ENCODE measurements around the gene NPHS2. TPM values are rescaled to one million over a fixed set of nuclear protein-coding genes. Genes with fewer than 3 reads are reported as not detected.

The NPHS2 gene
- total RNA-seq, 1 donor from 2014 or later: not detected

DNA sequence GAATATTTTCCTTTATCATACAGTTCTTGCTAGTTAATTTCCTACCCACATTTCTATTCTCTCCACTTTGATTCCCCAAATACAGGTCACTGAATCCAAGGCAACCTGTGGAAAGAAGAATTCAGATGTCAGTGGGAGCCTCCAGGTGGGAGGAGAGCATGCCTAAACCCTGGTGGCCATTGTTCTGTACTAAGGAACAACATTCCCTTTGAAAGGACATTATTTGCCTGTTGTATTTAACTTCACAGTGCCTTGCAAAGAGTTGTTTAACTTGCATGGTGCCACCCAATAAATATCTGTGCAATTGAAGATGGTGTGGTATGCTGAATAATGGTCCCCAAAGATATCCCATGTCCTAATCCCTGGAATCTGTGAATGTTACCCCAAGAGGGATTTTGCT, 21.3 kb downstream of the NPHS2 start:
- Mint-ChIP-seq H3K27ac (no peak overlapping the region), H3K27me3 (ENCODE audit: insufficient read depth, low read depth) (no peaks in the 10 kb centered on the region), H3K4me3 (no peak overlapping the region), H3K9me3 (no peaks in the 10 kb centered on the region), H3K36me3 (no peaks in the 10 kb centered on the region), H3K4me1 (no peaks in the 10 kb centered on the region)
- Histone ChIP-seq H3K9ac (no peak overlapping the region), H3K9me3 (ENCODE audit: low read depth) (no peaks in the 10 kb centered on the region), H3K27me3 (no peaks in the 10 kb centered on the region), H3K4me1 (peaks cover 8% of the 10 kb centered on the region), H3K36me3 (no peaks in the 10 kb centered on the region), H3K27ac (no peak overlapping the region), H3K4me2 (no peak overlapping the region), H2AFZ (replicated peaks) (no peak overlapping the region), H3K4me3 (no peak overlapping the region), H3K79me2 (ENCODE audit: low read depth) (no peaks in the 10 kb centered on the region), H4K20me1 (ENCODE audit: low read depth) (no peaks in the 10 kb centered on the region), H3F3A (ENCODE audit: low read depth) (no peaks in the 10 kb centered on the region)
- TF ChIP-seq EZH2phosphoT487 (IDR thresholded peaks at IDR 0.05): no peak
- no peak for TF ChIP-seq EZH2 (IDR thresholded peaks at IDR 0.05)
- TF ChIP-seq, protein P1, sequence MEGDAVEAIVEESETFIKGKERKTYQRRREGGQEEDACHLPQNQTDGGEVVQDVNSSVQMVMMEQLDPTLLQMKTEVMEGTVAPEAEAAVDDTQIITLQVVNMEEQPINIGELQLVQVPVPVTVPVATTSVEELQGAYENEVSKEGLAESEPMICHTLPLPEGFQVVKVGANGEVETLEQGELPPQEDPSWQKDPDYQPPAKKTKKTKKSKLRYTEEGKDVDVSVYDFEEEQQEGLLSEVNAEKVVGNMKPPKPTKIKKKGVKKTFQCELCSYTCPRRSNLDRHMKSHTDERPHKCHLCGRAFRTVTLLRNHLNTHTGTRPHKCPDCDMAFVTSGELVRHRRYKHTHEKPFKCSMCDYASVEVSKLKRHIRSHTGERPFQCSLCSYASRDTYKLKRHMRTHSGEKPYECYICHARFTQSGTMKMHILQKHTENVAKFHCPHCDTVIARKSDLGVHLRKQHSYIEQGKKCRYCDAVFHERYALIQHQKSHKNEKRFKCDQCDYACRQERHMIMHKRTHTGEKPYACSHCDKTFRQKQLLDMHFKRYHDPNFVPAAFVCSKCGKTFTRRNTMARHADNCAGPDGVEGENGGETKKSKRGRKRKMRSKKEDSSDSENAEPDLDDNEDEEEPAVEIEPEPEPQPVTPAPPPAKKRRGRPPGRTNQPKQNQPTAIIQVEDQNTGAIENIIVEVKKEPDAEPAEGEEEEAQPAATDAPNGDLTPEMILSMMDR (IDR thresholded peaks at IDR 0.05): no peak
- DNase-seq (ENCODE audit: low spot score): no peak

DNA sequence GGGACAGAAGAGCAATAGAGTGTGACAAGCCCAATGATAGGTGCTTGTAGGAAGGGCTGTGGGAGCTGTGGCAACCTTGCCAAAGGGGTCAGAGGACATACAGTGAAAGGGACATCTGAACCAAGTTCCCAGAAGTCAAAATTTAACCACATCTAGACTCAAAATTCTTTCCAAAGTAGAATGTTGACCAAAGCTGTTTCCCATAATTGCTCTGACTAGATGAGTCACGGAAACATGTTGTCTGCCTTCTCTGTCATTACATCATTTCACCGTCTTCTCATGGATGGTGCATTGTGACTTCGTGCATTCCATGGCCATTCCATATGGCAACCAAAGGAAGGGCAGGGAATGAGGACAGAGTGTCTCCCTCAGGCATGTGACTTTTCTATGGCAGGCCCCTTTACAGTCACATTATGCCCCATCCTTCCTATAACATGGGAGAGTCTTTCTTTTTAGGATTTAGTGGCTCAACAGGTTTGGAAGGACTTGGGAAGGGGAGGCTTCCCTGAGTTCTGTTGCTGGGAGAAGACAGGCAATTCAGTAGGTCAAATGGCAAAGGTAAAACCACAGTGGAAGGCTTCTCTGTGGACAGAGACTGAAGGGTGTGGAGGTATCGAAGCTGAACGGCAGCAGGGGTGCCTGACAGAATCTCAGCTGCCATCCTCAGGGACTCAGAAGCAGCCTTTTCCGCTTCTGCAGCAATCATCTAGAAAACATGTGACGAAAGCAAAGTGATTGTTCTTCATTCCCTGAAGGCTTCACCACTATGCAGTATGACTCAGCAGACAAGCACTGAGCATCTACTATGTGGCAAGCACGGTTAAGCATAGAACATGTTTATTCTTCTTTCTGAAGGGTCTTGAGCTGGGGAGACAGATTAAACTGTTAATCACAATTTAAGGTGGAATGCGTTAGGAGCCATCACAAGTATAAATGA, 24.7 kb downstream of the NPHS2 start:
- H3K9ac ChIP-seq: no peak overlapping the region
- H3K4me3 Mint-ChIP-seq: no peak overlapping the region
- H2AFZ ChIP-seq (replicated peaks): no peak overlapping the region

DNA sequence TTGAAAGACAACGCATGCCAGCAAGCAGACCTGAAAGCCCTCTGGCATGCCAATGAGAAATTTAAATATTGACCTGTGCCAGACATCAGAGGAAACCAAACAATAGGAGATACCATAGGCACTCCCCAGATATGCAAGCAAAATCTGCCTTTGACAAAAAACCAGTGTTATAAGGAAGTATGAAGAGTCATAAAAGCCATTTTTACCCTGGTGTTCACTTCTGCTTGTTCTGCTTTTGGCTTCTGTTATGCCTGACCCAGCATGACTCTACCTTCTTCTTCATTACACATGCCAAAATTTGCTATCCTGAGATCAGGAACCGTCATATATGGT, 26.4 kb downstream of the NPHS2 start:
- Histone ChIP-seq H3K9ac (no peak overlapping the region), H3K4me2 (no peak overlapping the region), H3K36me3 (no peaks in the 10 kb centered on the region), H3K79me2 (ENCODE audit: low read depth) (no peaks in the 10 kb centered on the region), H3F3A (ENCODE audit: low read depth) (no peaks in the 10 kb centered on the region), H3K27ac (no peak overlapping the region), H3K27me3 (no peaks in the 10 kb centered on the region), H3K9me3 (ENCODE audit: low read depth) (no peaks in the 10 kb centered on the region), H4K20me1 (ENCODE audit: low read depth) (no peaks in the 10 kb centered on the region), H2AFZ (replicated peaks) (no peak overlapping the region), H3K4me1 (peaks cover 5% of the 10 kb centered on the region), H3K4me3 (no peak overlapping the region)
- Mint-ChIP-seq H3K4me1 (peaks cover 4% of the 10 kb centered on the region), H3K9me3 (no peaks in the 10 kb centered on the region), H3K36me3 (no peaks in the 10 kb centered on the region), H3K27ac (no peak overlapping the region), H3K4me3 (no peak overlapping the region), H3K27me3 (ENCODE audit: insufficient read depth, low read depth) (no peaks in the 10 kb centered on the region)
- TF ChIP-seq, protein P1 (IDR thresholded peaks at IDR 0.05): no peak
- TF ChIP-seq EZH2 (IDR thresholded peaks at IDR 0.05) (no peak), EZH2phosphoT487 (IDR thresholded peaks at IDR 0.05) (no peak)
- DNase-seq (ENCODE audit: low spot score): no peak

More for the DNA sequence above, 24.7 kb downstream of the NPHS2 start:
- Histone ChIP-seq H3K9me3 (ENCODE audit: low read depth) (no peaks in the 10 kb centered on the region), H3K27me3 (no peaks in the 10 kb centered on the region), H3K4me3 (no peak overlapping the region), H3K4me2 (no peak overlapping the region), H3K27ac (no peak overlapping the region), H3K36me3 (no peaks in the 10 kb centered on the region), H3K4me1 (peaks cover 8% of the 10 kb centered on the region), H4K20me1 (ENCODE audit: low read depth) (no peaks in the 10 kb centered on the region), H3K79me2 (ENCODE audit: low read depth) (no peaks in the 10 kb centered on the region), H3F3A (ENCODE audit: low read depth) (no peaks in the 10 kb centered on the region)
- H3K9me3 Mint-ChIP-seq: no peaks in the 10 kb centered on the region
- no peak for TF ChIP-seq EZH2phosphoT487 (IDR thresholded peaks at IDR 0.05)
- TF ChIP-seq, protein P1 (IDR thresholded peaks at IDR 0.05): no peak
- no peak for TF ChIP-seq EZH2 (IDR thresholded peaks at IDR 0.05)
- H3K4me1 Mint-ChIP-seq: peaks cover 4% of the 10 kb centered on the region
- H3K27ac Mint-ChIP-seq: no peak overlapping the region
- DNase-seq (ENCODE audit: low spot score): no peak
- H3K27me3 Mint-ChIP-seq (ENCODE audit: insufficient read depth, low read depth): no peaks in the 10 kb centered on the region
- no peaks in the 10 kb centered on the region for H3K36me3 Mint-ChIP-seq

Data from neural progenitor cell (in vitro differentiated cells).